ENCODE results near the gene RAB3C.

The RAB3C gene

GRCh38 chr5:58731641-58732040, 148.8 kb downstream of the RAB3C start:
- DNase-seq (ENCODE audit: low read depth) = no peak

GRCh38 chr5:58735637-58736036, 152.8 kb downstream of the RAB3C start:
- DNase-seq (ENCODE audit: low read depth) = no peak

GRCh38 chr5:58736214-58736613, 153.3 kb downstream of the RAB3C start:
- DNase-seq (ENCODE audit: low read depth) = no peak

GRCh38 chr5:58737671-58738070, 154.8 kb downstream of the RAB3C start:
- no peak for DNase-seq (ENCODE audit: low read depth)

- no peak for DNase-seq (ENCODE audit: low read depth)
Measured at GRCh38 chr5:58738336-58738735, 155.5 kb downstream of the RAB3C start.

- DNase-seq (ENCODE audit: low read depth) = no peak
Measured at GRCh38 chr5:58739051-58739450, 156.2 kb downstream of the RAB3C start.

GRCh38 chr5:58740956-58741355, 158.1 kb downstream of the RAB3C start:
- DNase-seq (ENCODE audit: low read depth) = no peak

GRCh38 chr5:58745350-58745749, 162.5 kb downstream of the RAB3C start:
- no peak for DNase-seq (ENCODE audit: low read depth)

GRCh38 chr5:58746321-58746720, 163.4 kb downstream of the RAB3C start:
- DNase-seq (ENCODE audit: low read depth) = no peak

- DNase-seq (ENCODE audit: low read depth) = no peak
Measured at GRCh38 chr5:58750036-58750435, 167.2 kb downstream of the RAB3C start.

GRCh38 chr5:58751222-58751837, 168.5 kb downstream of the RAB3C start:
- DNase-seq (ENCODE audit: low read depth) = peak; percentile 84

- DNase-seq (ENCODE audit: low read depth) = no peak
Measured at GRCh38 chr5:58752104-58752503, 169.2 kb downstream of the RAB3C start.

- no peak for DNase-seq (ENCODE audit: low read depth)
Measured at GRCh38 chr5:58753446-58753845, 170.6 kb downstream of the RAB3C start.

GRCh38 chr5:58754250-58754649, 171.4 kb downstream of the RAB3C start:
- DNase-seq (ENCODE audit: low read depth) = no peak

- DNase-seq (ENCODE audit: low read depth) = no peak
Measured at GRCh38 chr5:58755397-58755796, 172.5 kb downstream of the RAB3C start.

GRCh38 chr5:58759745-58760144, 176.9 kb downstream of the RAB3C start:
- no peak for DNase-seq (ENCODE audit: low read depth)

- no peak for DNase-seq (ENCODE audit: low read depth)
Measured at GRCh38 chr5:58760222-58760621, 177.3 kb downstream of the RAB3C start.

- no peak for DNase-seq (ENCODE audit: low read depth)
Measured at GRCh38 chr5:58761407-58761806, 178.5 kb downstream of the RAB3C start.

GRCh38 chr5:58763390-58763789, 180.5 kb downstream of the RAB3C start:
- no peak for DNase-seq (ENCODE audit: low read depth)

GRCh38 chr5:58764199-58764598, 181.3 kb downstream of the RAB3C start:
- DNase-seq (ENCODE audit: low read depth) = no peak

GRCh38 chr5:58765058-58765457, 182.2 kb downstream of the RAB3C start:
- DNase-seq (ENCODE audit: low read depth) = no peak

GRCh38 chr5:58767104-58767503, 184.2 kb downstream of the RAB3C start:
- DNase-seq (ENCODE audit: low read depth) = no peak

- no peak for DNase-seq (ENCODE audit: low read depth)
Measured at GRCh38 chr5:58770136-58770535, 187.3 kb downstream of the RAB3C start.

GRCh38 chr5:58771796-58772195, 188.9 kb downstream of the RAB3C start:
- DNase-seq (ENCODE audit: low read depth) = no peak

Measured in ELR (cell line).